ENCODE measurements around the gene SRRM3.
"Not testable (repeated sequence)": the region's sequence is repeated elsewhere in the genome, so short reads cannot be mapped to it uniquely, and the experiment has no call there.

GRCh38 chr7:76311838-76312237 lies 110.1 kb downstream of the SRRM3 start:
- not testable (repeated sequence) for TF ChIP-seq CTCF, POLR2A (IDR thresholded peaks at IDR 0.05)

Data from gastroesophageal sphincter (tissue), 3 donors.